Chondrocyte (in vitro differentiated cells): ENCODE results near the gene ARL5A. TPM values are rescaled to one million over a fixed set of nuclear protein-coding genes. Genes with fewer than 3 reads are reported as not detected.

Experiments used
- DNase-seq: peaks from one replicate; pipeline ENCODE4 v3.0.0; 2021; ENCODE audit warnings: mixed read lengths, low spot score
- H3K27ac Mint-ChIP-seq: one replicate; pipeline ENCODE4 v1.8.0; 2021; ENCODE audit warnings: mild to moderate bottlenecking, moderate library complexity, mixed read lengths; ENCODE audit not compliant: unreplicated experiment
- H3K27me3 Mint-ChIP-seq: 2 replicates; pipeline ENCODE4 v1.8.0; 2021; ENCODE audit warnings: low read depth, mixed read lengths
- H3K36me3 Mint-ChIP-seq: 2 replicates; pipeline ENCODE4 v1.8.0; 2021; ENCODE audit warnings: low read depth, mixed read lengths
- H3K4me1 Mint-ChIP-seq: 2 replicates; pipeline ENCODE4 v1.8.0; 2021; ENCODE audit warnings: low read depth, mild to moderate bottlenecking, mixed read lengths
- H3K4me3 Mint-ChIP-seq: one replicate; pipeline ENCODE4 v1.8.0; 2021; ENCODE audit warnings: mild to moderate bottlenecking, moderate library complexity, mixed read lengths; ENCODE audit not compliant: unreplicated experiment
- H3K9me3 Mint-ChIP-seq: 2 replicates; pipeline ENCODE4 v1.8.0; 2021; ENCODE audit warnings: low read depth, mixed read lengths
- CTCF ChIP-seq: fragments of 200-600 bp; sonication (generic); IDR thresholded peaks from 2 replicates; pipeline ENCODE4 v1.5.0; 2021; ENCODE audit warnings: antibody characterized with exemption, mild to moderate bottlenecking, moderate library complexity
- total RNA-seq: library from RNA; stranded (reverse); gene quantifications from 3 replicates; pipeline ENCODE4 v1.2.1, GENCODE V29; 2021

The ARL5A gene
- total RNA-seq, 1 donor from 2014 or later: 39.8 TPM

GRCh38 chr2:151827564-151828142, 568 bp downstream of the ARL5A start:
- H3K36me3 Mint-ChIP-seq: no peaks in the 10 kb centered on the region
- peak overlapping the region; percentile 96 for H3K4me3 Mint-ChIP-seq
- no peak for DNase-seq

GRCh38 chr2:151826737-151827157, 1.5 kb downstream of the ARL5A start:
- Mint-ChIP-seq H3K4me3 (peak overlapping the region; percentile 96), H3K9me3 (no peaks in the 10 kb centered on the region), H3K27me3 (no peaks in the 10 kb centered on the region), H3K27ac (peak overlapping the region; percentile 93), H3K36me3 (no peaks in the 10 kb centered on the region), H3K4me1 (peaks cover 54% of the 10 kb centered on the region)
- TF ChIP-seq CTCF: no peak
- DNase-seq: no peak

More at GRCh38 chr2:151827564-151828142, 568 bp downstream of the ARL5A start:
- Mint-ChIP-seq H3K27ac (peak overlapping the region; percentile 93), H3K9me3 (no peaks in the 10 kb centered on the region), H3K27me3 (no peaks in the 10 kb centered on the region), H3K4me1 (peaks cover 49% of the 10 kb centered on the region)
- no peak for TF ChIP-seq CTCF

DNA sequence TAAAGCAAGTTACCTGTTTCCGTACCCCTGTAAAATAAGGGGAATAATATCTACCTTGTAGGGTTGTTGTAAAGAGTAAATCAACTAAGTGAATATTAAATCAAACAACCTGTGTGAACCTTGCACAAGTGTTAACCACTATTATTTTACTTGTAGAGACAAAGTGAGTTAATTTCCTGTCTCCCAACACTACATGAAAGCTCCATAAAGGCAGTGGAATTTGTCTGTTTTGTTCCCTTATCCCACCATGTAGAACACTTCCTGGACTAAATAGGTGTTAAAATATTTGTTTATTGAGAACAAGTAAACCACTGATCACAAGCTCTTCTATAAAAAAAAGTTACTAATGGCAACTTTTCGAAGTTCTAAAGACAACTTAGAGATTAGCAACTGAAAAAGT, 3.3 kb downstream of the ARL5A start:
- Mint-ChIP-seq H3K36me3 (no peaks in the 10 kb centered on the region), H3K27ac (peak overlapping the region; percentile 18), H3K4me3 (no peak overlapping the region), H3K9me3 (no peaks in the 10 kb centered on the region), H3K27me3 (no peaks in the 10 kb centered on the region), H3K4me1 (peaks cover 61% of the 10 kb centered on the region)
- TF ChIP-seq CTCF: no peak
- DNase-seq: no peak

GRCh38 chr2:151823651-151824050, 4.6 kb downstream of the ARL5A start:
- Mint-ChIP-seq H3K9me3 (no peaks in the 10 kb centered on the region), H3K27ac (peak overlapping the region; percentile 2), H3K4me1 (peaks cover 58% of the 10 kb centered on the region), H3K27me3 (no peaks in the 10 kb centered on the region), H3K4me3 (no peak overlapping the region), H3K36me3 (no peaks in the 10 kb centered on the region)
- DNase-seq: no peak
- TF ChIP-seq CTCF: no peak

DNA sequence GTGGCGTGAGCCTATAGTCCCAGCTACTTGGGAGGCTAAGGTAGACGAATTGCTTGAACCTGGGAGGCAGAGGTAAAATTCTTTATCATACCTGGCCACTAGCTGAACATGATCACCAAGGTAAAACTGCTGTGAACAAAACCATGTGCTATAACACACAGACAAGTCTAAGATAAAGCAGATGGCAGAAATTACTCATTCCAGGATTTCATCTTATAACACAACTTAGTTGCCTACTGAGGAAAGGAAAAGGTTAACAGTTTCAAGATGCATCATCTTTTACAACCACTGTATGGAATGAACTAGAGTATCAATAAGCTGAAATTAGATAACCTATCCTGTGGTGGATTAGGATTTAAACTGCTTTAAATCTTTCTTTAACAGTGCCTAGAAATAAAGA, 8.3 kb downstream of the ARL5A start:
- Mint-ChIP-seq H3K4me1 (peaks cover 36% of the 10 kb centered on the region), H3K27me3 (no peaks in the 10 kb centered on the region), H3K36me3 (peaks cover 2% of the 10 kb centered on the region), H3K27ac (no peak overlapping the region), H3K9me3 (no peaks in the 10 kb centered on the region), H3K4me3 (no peak overlapping the region)
- no peak for TF ChIP-seq CTCF
- no peak for DNase-seq
